NCI-H1694 treated with DMSO at 0.1 percent for 48 hours (cell line): ENCODE results near the gene FRYL.
A peak's percentile ranks its signal among the peaks of the same experiment; 100 is the strongest.
"Not testable (repeated sequence)": the region's sequence is repeated elsewhere in the genome, so short reads cannot be mapped to it uniquely, and the experiment has no call there.

Experiments used
- DNase-seq: peaks from one replicate; lab custom pipeline; 2025; lab: John Stamatoyannopoulos, UW

FRYL gene

GRCh38 chr4:48785302-48785701 lies 5.2 kb upstream of the FRYL start:
- no peak for DNase-seq

DNA sequence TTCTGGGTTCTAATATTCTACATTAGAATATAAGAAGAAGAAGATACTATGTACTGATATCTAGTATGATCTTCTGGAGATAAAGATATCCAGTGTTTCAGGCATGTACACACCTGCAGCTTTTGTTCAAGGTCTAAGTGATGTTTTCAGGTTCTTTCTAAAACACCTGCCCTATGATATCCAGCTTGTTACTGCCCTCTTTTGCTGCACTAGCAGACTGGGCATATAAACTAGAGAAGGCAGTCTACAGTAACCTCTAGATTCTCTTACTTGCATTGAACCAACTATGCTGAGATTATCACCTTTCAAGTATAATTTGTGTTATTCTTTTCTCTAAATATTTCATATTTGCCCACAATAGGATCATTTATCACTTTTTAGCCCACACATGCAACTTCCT lies 1.9 kb upstream of the FRYL start:
- no peak for DNase-seq

DNA sequence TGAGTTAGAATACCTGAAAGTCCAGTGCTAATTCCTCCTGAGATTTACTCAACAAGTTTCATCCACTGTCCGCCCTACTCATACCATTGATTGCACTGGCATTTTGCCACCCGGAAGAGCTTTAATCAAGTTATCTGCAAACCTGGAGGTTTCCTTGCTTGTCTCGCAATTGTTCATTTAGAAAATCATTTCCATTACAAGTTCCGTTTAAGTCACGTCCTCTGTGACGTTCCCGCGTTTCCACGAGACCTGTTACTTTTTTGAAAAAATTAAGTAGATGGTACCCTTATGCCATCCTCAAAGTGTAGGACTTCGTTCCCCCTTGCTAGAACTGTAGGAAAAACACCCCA lies 761 bp upstream of the FRYL start:
- DNase-seq = peak; percentile 30

DNA sequence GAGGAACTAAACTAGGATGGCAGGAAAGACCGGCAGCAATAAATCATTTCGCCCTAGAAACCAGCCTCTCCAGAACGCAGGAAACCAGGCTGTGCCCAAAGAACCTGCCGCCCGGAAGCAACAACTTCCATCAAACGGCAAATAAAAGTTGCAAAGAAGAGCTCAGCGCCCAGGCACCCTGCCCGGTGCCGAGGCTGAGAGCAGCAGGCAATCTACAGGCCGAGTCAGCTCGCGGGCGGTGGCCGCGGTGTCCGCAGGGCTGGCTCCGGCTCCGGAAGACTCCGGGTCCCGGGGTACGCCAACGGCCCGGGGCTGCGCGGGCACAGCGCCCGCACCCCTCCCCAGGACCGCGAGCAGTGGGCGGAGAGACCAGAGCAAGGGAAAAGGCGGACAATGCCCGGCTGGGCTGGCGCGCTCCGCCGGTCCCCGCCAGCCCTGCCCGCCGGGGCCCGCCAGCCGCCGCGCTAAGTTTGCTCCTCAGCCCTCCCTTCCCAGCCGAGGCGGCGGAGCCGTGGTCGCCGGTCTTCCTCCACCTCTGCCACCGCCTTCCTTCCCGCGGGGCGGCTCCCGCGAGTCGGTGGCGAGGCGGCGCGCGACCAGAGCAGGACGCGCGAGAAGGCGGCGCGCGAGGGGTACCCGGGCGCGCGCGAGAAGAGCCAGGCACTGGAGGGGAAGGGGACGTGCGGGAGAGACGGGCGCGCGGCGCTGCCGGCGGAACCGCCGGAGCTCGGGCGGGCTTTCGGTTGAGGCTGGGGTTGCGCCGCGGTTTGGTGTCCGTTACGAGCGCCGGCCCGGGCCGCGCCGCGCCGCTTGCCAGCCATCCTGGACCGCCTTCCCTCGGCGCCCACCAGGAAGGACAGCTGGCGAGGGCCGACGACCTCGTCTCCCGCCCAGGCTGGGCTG lies 733 bp downstream of the FRYL start:
- no peak for DNase-seq

GRCh38 chr4:48778431-48779094 lies 1.5 kb downstream of the FRYL start:
- DNase-seq = no peak

DNA sequence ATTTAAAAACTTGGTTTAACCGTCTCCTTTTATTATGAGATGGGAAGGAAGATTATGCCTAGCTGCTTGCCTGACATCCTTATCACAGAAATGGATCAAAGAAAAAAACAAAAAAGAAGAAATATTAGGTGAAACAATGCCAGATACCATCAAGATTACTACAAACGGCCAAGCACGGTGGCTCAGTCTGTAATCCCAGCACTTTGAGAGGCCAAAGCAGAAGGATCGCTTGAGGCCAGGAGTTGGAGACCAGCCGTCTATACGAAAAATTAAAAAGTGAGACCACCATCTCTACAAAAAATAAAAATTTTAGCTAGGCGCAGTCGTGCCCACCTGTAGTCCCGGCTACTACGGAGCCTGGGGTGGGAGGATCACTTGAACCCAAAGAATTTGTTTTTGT lies 2.3 kb downstream of the FRYL start:
- DNase-seq = no peak

DNA sequence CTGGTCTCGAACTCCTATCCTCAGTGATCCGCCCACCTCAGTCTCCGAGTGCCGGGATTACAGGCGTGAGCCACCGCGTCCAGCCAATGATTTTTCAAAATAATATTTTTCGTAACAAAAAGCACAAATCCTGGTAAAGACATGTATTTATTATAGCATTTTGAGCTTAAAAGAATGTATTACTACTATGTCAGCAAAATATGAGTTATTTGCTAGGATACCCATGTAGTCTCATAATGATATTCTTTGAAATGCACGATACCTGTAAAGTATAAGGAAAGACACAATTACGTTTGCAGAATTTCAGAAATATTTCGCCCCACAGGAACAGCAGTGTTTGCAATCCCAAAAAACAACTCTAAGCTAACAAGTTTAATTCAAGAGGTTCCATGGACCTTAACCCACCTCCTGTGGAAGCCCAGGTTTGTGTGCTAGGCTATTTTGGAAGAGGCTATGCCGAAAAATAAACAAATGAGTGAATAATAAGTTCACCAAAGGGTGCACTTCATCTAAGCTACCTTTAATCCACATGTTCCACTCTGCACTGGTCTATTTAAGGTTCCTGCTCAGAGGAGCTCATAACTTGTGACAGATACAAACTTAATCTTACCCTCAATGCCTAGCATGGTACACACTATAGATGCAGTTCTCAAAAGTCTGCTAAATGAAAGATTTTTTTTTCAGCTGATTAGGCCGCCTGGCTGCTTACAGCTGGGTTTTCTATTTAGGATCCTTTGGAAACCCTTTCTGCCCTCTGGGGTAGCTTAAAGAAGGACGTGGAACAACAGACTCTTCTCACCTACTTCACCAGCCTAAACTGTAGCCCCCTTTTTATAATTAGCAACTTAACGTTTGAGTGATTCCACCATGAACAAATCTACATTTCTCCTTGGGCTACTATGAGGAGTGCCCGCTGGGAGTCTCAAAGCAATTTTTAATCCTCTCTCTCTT lies 5.0 kb downstream of the FRYL start:
- no peak for DNase-seq

- no peak for DNase-seq
These were observed 7.5 kb downstream of the FRYL start for GRCh38 chr4:48772556-48772955.

GRCh38 chr4:48767055-48767929 lies 12.8 kb downstream of the FRYL start:
- no peak for DNase-seq

- DNase-seq = no peak
These were observed 13.8 kb downstream of the FRYL start for GRCh38 chr4:48766131-48766792.

GRCh38 chr4:48762408-48762807 lies 17.7 kb downstream of the FRYL start:
- no peak for DNase-seq

DNA sequence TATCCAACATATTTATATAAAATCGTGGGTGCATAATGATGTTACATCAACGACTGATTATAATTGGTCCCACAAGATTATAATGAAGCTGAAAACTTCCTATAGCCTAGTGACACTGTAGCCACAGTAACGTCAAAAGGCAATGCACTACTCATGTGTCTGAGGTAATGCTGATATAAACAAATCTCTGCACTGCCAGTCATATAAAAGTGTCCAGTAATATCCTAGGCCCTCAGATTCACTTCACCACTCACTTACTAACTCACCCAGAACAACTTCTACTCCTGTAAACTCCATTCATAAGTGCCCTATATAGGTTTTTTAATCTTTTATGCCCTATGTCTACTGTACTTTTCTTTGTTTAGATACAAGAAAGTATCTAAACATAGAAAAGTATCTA lies 18.8 kb downstream of the FRYL start:
- no peak for DNase-seq

GRCh38 chr4:48758703-48759102 lies 21.4 kb downstream of the FRYL start:
- DNase-seq = not testable (repeated sequence)

DNA sequence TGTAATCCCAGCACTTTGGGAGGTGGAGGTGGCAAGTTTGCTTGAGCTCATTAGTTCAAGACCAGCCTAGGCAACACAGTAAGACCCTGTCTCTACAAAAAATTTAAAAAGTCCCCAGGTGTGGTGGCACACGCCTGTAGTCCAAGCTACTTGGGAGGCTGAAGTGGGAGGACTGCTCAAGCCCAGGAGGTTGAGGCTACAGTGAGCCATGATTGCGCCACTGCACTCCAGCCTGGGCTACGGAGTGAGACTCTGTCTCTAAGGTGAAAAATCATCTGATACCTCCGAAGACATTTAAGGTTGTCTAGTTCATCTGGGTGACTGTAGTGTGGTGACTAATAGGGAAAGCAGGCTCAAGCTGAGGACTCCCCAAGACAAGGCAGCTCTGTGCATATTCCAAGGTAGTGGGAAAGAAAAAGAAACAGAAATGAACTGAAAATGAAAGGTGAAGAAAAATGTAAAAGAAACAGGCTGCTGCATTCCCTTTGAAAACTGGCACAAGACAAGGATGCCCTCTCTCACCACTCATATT lies 23.3 kb downstream of the FRYL start:
- DNase-seq = no peak

GRCh38 chr4:48755281-48755680 lies 24.8 kb downstream of the FRYL start:
- DNase-seq = no peak

DNA sequence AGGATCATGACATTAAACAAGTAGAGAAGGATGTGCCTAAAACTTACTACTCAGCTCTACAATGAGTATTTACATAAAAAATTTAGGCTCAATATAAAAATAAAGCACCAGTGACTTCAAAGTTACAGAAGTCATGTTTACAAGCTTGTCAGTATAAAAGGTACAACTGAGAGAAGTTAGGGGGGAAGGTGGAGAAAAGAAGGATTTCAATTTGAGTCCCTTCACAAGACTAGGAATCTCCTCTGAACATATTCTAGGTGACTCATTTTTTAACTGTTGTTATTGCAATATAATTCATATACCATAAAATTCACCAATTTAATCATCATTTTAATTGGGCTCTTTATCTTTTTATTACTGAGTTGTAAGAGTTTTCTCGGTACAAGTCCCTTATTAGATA lies 26.9 kb downstream of the FRYL start:
- no peak for DNase-seq

DNA sequence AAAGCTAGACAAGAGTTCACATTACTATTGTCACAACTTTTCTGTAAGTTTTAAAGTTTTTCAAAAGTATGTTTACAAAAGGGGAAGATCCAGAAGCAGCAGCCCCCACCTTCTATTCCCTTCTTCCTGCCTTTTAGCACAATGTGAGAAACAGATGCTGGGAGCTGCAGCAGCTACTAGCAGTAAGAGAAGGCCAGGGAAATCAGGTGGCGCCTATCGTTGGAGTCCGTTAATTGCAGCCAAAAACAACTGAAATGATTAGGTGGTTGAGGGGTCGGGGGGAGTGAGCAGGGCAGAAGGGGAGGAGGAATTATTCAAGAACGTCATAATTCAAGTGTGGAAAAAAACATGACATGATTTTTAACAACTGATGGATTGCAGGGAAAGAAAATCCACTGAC lies 27.4 kb downstream of the FRYL start:
- DNase-seq = no peak

DNA sequence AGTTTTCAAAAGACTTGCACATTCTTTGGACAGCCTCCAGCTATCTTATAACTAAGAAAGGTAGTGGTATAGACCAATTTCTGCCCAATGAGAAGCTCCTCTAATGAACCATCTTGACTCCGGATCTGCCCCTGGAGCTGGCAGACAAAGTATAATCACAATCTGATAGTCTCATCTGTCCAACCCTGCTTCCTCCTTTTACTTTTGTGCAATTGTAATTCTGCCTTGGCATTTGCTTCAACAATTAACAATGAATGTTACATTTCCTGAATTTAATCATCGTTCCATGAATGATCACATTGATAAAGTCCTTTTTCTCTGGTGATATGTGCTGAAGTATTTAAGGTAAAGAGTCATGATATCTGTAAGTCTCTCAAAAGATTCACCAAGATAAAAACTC lies 27.8 kb downstream of the FRYL start:
- DNase-seq = no peak

DNA sequence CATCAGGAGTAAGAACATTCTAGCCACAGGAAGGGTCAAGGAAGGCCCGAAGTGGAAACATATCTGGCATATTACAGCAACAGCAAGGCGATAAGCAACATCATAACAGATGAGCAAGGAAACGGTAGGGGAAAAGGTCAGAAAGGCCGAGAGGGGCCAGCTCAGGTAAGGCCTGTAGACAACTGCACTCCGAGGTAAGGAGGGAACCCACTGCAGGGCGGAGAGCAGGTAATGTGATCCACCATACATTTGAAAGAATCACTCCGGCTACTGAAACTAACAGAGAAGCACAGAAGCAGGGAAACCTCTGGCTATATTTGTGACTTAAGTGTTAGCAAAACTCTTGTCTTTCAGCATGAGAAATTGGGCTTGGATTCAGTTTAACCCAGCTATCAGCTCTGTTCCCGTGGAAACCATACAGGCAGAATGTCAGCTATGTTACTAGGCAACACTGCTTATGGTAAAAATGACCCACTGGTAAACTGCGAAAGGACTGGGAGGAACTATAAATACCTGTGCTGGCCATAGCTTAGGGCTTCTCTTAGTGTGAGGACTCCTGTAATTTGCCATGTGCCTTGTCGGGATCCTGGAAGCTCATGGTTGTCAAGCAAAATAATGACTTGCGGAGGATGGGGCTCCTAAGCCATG lies 31.0 kb downstream of the FRYL start:
- no peak for DNase-seq
